GM18520 (cell line): ENCODE data around the gene CNMD.
"Not testable (repeated sequence)": the region's sequence is repeated elsewhere in the genome, so short reads cannot be mapped to it uniquely, and the experiment has no call there.

Experiments
- ATAC-seq: cut with Tn5 transposase; IDR thresholded peaks from one replicate; pipeline ENCODE4 v1.9.1; 2021; ENCODE audit not compliant: unreplicated experiment

Gene CNMD

GRCh38 chr13:52744842-52745375 lies 5.3 kb upstream of the CNMD start:
- ATAC-seq: no peak

DNA sequence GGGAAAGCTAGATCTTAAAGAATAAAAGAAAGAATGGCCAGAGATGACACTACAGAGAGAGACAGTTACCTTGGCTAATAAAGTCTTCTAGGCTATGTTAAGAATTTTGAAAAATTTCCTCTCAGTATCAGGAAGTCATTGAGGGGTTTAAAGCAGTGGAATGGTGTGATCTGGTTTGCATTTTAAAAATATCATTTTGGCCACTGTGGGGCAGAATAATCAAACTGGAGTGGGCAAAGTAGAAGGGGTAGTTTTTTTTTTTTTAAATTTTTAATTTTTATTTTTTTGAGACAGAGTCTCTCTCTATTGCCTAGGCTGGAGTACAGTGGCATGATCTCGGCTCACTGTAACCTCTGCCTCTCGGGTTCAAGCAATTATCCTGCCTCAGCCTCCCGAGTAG lies 4.4 kb upstream of the CNMD start:
- no peak for ATAC-seq

- ATAC-seq: no peak
Observed at GRCh38 chr13:52743569-52743968, 3.9 kb upstream of the CNMD start.

- ATAC-seq: no peak
Observed at GRCh38 chr13:52738719-52739467, 727 bp downstream of the CNMD start.

DNA sequence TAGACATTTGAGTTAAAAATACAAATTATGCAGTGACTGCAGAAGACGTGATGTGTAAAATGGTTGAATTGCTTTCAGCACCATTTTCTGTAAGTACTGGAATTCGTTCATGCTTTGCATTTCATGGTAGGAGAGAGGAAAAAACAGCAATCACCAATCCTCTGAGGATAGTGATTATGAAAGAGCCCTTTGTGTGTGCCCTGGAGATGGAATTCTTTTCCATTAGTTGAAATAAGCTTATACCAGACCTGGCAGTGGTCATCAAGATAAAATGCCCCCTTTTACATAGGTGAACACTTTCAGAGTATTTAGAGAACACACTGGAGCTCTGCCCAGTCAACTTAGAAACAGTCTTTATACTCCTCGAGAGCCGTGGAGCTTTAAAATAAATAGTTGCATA lies 1.7 kb downstream of the CNMD start:
- no peak for ATAC-seq

DNA sequence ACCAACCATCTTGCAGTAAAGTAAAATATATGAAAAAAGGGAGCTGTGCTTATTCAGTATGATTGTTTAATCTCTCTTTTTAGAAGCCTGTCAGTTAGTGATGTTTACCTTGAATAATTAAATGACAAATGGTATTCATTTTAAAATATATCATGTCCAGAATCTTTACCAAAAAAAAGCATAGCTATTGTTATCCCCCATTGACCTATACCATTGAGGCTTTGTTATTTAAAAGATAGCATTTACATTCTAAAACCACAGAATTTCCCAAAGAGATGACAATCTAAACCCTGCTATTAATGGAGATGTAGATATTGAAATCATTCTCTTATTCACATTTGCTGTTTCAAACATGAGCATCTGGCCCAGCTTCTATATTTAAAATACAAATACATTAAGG lies 2.2 kb downstream of the CNMD start:
- ATAC-seq: no peak

- ATAC-seq: no peak
Observed at GRCh38 chr13:52736891-52737290, 2.7 kb downstream of the CNMD start.

GRCh38 chr13:52734075-52734623 lies 5.5 kb downstream of the CNMD start:
- no peak for ATAC-seq

GRCh38 chr13:52726258-52726657 lies 13.4 kb downstream of the CNMD start:
- no peak for ATAC-seq

DNA sequence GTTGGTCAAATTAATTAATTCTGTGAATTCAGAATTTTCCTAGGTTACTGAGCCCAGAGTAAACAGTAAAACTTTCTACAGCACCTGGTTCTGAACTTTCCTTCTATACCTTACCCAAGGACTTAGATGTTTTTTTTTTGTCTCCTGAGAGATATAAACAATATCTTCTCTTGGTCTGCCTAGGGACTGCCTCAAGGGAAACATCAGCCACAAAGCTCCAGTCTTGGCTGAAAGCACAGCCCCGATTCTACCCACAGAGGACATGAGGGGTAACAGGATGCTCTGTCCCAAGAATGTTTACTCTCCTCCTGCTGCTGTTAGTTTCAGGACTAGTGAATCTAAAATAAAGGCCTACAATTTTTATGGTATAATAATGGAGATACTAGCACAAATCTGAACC lies 14.3 kb downstream of the CNMD start:
- ATAC-seq: no peak

- no peak for ATAC-seq
Observed at GRCh38 chr13:52723181-52723580, 16.4 kb downstream of the CNMD start.

DNA sequence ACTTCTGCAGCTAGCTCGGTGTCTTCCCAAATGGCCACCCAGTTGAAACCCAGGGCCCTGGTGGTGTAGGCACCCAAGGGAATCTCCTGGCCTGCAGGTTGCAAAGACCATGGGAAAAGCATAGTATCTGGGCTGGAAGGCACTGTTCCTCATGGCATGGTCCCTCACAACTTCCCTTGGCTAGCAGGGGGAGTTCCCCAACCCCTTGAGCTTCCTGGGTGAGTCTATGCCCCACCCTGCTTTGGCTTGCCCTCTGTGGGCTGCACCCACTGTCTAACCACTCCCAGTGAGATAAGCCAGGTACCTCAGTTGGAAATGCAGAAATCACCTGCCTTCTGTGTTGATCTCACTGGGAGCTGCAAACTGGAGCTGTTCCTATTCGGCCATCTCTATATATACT lies 18.3 kb downstream of the CNMD start:
- ATAC-seq: not testable (repeated sequence)

DNA sequence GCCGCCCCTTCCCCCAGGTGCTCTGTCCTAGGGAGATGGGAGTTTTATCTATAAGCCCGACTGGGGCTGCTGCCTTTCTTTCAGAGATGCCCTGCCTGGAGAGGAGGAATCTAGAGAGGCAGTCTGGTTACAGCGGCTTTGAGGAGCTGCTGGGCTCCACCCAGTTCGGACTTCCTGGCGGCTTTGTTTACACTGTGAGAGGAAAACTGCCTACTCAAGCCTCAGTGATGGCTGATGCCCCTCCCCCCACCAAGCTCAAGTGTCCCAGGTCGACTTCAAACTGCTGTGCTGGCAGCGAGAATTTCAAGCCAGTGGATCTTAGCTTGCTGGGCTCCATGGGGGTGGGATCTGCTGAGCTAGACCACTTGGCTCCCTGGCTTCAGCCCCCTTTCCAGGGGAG lies 18.7 kb downstream of the CNMD start:
- not testable (repeated sequence) for ATAC-seq

DNA sequence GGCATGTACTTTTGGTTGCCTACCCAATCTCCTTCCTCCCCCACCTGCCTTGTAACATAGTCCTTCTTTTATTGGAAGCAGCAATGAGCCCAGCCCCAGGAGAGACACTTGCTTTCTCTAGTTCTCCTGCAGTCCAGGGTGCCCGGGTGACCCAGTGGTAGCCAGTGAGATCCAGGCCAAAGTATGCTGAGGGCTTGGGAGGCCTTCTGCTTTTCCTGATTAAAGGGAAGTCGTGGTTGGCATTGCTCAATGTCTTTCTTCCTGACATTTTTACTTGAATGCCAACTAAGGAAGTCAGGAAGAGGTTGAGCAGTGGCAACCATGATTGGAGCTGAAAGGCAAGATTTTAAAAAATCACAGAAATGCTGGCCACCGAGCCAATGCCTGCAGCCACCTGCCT lies 25.7 kb downstream of the CNMD start:
- no peak for ATAC-seq

DNA sequence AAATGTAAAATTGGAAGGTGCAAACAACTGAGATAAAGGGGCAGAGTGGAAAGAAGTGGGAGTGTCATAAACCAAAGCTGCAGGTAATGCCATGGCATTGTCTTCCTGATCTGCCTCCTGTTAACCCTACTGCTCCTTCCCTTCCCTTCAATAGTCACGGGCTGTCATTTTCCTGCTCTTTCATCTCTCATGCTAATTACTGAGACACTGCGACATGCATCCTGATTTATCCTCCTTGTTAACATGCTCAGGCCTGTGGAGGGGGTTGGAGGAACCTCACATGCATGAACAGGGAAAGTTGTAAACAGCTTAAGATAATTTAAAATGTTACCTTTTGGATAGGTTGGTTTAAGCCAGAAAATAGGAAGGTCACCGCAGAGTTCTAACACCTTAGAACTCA lies 27.2 kb downstream of the CNMD start:
- no peak for ATAC-seq

DNA sequence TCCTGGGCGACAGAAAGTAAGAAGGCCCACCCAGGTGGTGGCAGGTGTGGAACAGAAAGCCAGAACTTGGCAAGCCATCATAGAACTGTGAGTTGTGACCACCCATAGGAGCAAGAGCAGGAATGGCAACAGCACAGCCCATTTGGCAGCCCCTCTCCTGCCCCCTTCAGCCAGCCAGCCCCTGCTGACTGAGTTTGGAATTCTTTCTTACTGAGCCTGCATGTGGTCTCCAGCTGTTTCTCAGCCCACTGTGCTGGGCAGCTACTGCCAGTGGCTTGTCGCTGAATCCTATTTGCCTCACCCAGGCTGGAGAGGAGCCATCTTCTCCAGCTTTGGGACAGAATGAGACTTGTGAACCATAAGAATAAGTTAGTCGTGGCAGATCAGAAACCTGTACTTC lies 28.3 kb downstream of the CNMD start:
- no peak for ATAC-seq

- not testable (repeated sequence) for ATAC-seq
Observed at GRCh38 chr13:52708266-52708665, 31.4 kb downstream of the CNMD start.

DNA sequence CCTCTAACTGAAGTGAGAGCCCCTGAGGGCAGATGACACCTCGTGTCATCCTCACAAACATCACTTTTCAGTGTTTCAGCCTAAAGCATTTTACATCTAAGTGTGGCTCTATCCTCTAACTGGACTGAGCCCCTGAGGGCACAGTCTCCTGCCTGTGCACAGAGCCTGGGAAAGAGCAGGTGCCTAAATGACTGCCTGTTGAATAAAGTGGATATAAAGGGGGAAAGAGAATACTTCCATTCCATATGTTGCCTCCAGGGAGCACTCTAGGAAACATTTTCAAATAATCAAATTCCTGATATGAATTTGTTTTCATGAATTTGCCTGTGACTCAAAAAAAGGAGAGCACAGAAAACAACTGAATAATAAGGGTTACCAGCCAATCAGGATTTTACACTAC lies 32.2 kb downstream of the CNMD start:
- no peak for ATAC-seq

DNA sequence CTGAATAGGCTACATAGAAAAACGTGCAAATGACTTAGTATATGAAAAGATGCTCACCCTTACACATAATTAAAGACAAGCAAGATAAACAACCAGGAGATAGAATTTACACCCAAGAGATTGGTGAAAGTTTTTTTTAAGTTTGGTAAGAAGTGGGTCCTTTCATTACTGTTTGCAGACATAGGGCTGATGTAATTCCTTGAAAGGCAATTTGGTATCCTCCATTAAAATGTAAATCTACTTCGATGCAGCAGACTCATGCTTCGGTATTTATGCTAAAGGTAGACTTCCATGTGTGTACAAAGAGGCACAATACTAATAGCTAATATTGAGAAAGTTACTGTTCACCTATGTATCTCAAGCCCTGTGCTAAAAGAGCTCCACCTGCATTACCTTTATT lies 33.5 kb downstream of the CNMD start:
- no peak for ATAC-seq

DNA sequence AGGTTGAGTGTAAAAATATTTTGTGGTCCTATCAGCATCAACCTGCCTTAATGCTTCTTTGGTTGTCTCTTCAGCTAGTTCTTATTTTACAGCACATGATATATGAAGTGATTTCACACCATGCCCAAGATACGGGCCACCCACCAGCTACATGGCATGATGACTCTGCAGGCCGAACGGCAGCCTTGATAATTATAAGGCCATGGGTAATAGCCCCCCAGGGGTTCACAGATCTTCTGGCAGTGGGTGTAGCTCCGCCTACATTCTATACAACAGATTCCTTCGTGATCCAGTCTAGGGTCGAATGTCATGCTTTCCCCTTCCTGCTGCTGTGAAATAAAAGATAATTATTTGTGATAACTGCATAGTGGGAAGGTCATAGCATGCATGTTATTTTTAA lies 36.1 kb downstream of the CNMD start:
- no peak for ATAC-seq

- no peak for ATAC-seq
Observed at GRCh38 chr13:52701728-52702465, 37.7 kb downstream of the CNMD start.

- no peak for ATAC-seq
Observed at GRCh38 chr13:52696566-52696965, 43.1 kb downstream of the CNMD start.
